ENCODE results near the gene RNF217. TPM values are rescaled to one million over a fixed set of nuclear protein-coding genes. Genes with fewer than 3 reads are reported as not detected.

Gene RNF217
- total and polyA plus RNA-seq, 2 donors from 2014 or later = 3.1 to 18.7 TPM

DNA sequence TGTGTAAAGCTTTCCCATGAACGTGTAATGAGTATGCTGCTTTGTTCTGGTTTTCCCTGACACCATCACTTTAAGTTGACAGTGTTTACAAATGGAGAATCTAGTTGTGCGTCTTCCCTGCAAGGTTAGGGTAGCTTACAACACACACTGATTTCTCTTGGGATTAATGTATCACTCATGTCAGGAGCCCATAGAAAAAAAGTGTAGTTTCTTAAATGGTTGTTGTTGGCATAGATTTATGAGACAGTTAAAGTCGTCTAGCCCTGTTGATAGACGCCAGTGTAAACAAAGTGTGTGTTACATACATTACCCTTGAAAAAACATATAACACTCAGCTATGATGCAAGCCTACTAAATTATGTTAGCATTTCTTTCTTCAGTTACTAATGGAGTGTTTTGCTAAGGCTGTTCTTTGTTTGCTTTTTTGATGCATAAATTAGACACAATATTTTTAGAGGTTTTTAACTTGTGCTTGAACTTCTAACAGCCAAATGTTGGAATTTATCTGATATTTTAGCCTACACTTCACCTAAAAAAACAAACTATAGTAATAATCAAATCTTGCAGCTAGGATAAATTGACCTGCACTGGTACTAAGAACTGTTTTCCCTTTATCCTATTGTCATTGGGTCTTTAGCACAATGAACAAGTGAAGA, 88.6 kb downstream of the RNF217 start:
- Histone ChIP-seq H3K9ac (ENCODE audit: low read length in 3 of 3) (no peak overlapping the region), H3K27me3 (ENCODE audit: control insufficient read depth, insufficient read depth, low read length) (no peaks in the 10 kb centered on the region), H3K4me3 (ENCODE audit: low read length in 3 of 3) (no peak overlapping the region), H3K36me3 (ENCODE audit: control insufficient read depth in 2 of 3, insufficient read depth in 3 of 3, low read length in 3 of 3) (no peaks in the 10 kb centered on the region), H3K4me1 (ENCODE audit: control insufficient read depth in 2 of 3, insufficient read depth in 2 of 3, low read depth in 1 of 3, low read length in 3 of 3) (no peaks in the 10 kb centered on the region), H3K9me3 (ENCODE audit: control insufficient read depth in 2 of 3, insufficient read depth in 1 of 3, low read length in 3 of 3) (no peaks in the 10 kb centered on the region), H3K27ac (ENCODE audit: low read depth in 2 of 2, low read length in 2 of 2) (no peak overlapping the region)
- no peak for FAIRE-seq
- TF ChIP-seq, protein P1, sequence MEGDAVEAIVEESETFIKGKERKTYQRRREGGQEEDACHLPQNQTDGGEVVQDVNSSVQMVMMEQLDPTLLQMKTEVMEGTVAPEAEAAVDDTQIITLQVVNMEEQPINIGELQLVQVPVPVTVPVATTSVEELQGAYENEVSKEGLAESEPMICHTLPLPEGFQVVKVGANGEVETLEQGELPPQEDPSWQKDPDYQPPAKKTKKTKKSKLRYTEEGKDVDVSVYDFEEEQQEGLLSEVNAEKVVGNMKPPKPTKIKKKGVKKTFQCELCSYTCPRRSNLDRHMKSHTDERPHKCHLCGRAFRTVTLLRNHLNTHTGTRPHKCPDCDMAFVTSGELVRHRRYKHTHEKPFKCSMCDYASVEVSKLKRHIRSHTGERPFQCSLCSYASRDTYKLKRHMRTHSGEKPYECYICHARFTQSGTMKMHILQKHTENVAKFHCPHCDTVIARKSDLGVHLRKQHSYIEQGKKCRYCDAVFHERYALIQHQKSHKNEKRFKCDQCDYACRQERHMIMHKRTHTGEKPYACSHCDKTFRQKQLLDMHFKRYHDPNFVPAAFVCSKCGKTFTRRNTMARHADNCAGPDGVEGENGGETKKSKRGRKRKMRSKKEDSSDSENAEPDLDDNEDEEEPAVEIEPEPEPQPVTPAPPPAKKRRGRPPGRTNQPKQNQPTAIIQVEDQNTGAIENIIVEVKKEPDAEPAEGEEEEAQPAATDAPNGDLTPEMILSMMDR (IDR thresholded peaks at IDR 0.05; ENCODE audit: borderline replicate concordance, extremely low read depth, insufficient read depth) = no peak
- intact Hi-C loops (cut with DNase I) = no loop called here
- DNase-seq = peak in 2 of 5 donors; percentile 82 to 86

DNA sequence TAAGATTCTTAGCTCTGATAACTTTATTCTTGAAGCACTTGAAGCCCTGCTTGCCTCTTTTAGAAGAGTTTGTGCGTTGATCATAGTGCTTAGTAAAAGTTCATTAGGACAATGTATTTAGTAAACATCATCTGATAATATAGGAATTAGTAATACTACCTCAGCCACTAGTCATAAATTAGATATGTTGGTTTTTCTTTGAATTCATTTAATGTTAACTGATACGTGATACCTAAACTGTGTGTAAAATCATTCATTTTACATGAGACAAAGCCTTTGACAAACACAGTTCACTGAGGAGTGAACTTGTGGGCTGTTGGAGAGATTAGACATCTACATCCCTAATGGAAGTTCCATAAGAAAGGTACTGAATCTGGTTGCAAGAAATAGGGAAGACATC, 91.6 kb downstream of the RNF217 start:
- no peaks in the 10 kb centered on the region for H3K9me3 ChIP-seq (ENCODE audit: control insufficient read depth in 2 of 3, insufficient read depth in 1 of 3, low read length in 3 of 3)
- no peak overlapping the region for H3K4me3 ChIP-seq (ENCODE audit: low read length in 3 of 3)
- H3K4me1 ChIP-seq (ENCODE audit: control insufficient read depth in 2 of 3, insufficient read depth in 2 of 3, low read depth in 1 of 3, low read length in 3 of 3) = peaks cover 0 to 2% (median 0%) of the 10 kb centered on the region in 3 donors
- TF ChIP-seq, protein P1 (IDR thresholded peaks at IDR 0.05; ENCODE audit: borderline replicate concordance, extremely low read depth, insufficient read depth) = no peak
- H3K9ac ChIP-seq (ENCODE audit: low read length in 3 of 3) = no peak overlapping the region
- FAIRE-seq (no peak), DNase-seq (no peak)
- no peaks in the 10 kb centered on the region for H3K27me3 ChIP-seq (ENCODE audit: control insufficient read depth, insufficient read depth, low read length)
- intact Hi-C loops (cut with DNase I) = no loop called here
- no peak overlapping the region for H3K27ac ChIP-seq (ENCODE audit: low read depth in 2 of 2, low read length in 2 of 2)
- no peaks in the 10 kb centered on the region for H3K36me3 ChIP-seq (ENCODE audit: control insufficient read depth in 2 of 3, insufficient read depth in 3 of 3, low read length in 3 of 3)

DNA sequence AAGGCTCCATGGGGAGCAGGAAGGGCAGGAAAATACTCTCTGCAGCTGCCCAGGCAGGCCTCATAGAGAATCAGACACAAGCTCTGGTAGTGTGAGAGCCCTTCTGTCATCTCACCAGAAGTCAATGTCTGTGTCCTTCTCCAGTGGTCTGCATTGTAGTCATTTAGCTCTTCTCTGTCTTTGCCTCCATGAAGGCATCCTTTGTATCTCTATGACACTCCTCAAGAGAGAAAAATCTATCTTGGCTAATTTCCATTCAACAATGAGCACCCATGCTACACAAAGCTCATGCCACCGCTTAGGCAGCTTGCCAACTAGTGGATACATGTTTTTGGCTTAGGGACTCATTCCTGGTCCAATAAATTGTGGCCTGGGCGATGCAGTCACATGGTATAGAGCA, 92.1 kb downstream of the RNF217 start:
- Histone ChIP-seq H3K4me3 (ENCODE audit: low read length in 3 of 3) (no peak overlapping the region), H3K9ac (ENCODE audit: low read length in 3 of 3) (no peak overlapping the region), H3K27me3 (ENCODE audit: control insufficient read depth, insufficient read depth, low read length) (no peaks in the 10 kb centered on the region), H3K4me1 (ENCODE audit: control insufficient read depth in 2 of 3, insufficient read depth in 2 of 3, low read depth in 1 of 3, low read length in 3 of 3) (peaks cover 0 to 2% (median 0%) of the 10 kb centered on the region in 3 donors), H3K27ac (ENCODE audit: low read depth in 2 of 2, low read length in 2 of 2) (no peak overlapping the region), H3K36me3 (ENCODE audit: control insufficient read depth in 2 of 3, insufficient read depth in 3 of 3, low read length in 3 of 3) (no peaks in the 10 kb centered on the region), H3K9me3 (ENCODE audit: control insufficient read depth in 2 of 3, insufficient read depth in 1 of 3, low read length in 3 of 3) (no peaks in the 10 kb centered on the region)
- intact Hi-C loops (cut with DNase I) = no loop called here
- TF ChIP-seq, protein P1 (IDR thresholded peaks at IDR 0.05; ENCODE audit: borderline replicate concordance, extremely low read depth, insufficient read depth) = no peak
- no peak for DNase-seq
- FAIRE-seq = no peak

All from kidney (tissue), 14 donors.